ENCODE data around the gene SLC26A6.

The SLC26A6 gene

GRCh38 chr3:48631516-48632448 lies 3.5 kb downstream of the SLC26A6 start:
- no peak for DNase-seq

GRCh38 chr3:48630833-48631232 lies 4.4 kb downstream of the SLC26A6 start:
- DNase-seq: no peak

- no peak for DNase-seq
Measured at GRCh38 chr3:48630407-48630806, 4.9 kb downstream of the SLC26A6 start.

GRCh38 chr3:48629894-48630293 lies 5.4 kb downstream of the SLC26A6 start:
- no peak for DNase-seq

- no peak for DNase-seq
Measured at GRCh38 chr3:48628277-48629017, 6.8 kb downstream of the SLC26A6 start.

GRCh38 chr3:48625600-48625999 lies 9.7 kb downstream of the SLC26A6 start:
- DNase-seq: no peak

- no peak for DNase-seq
Measured at GRCh38 chr3:48624767-48625166, 10.5 kb downstream of the SLC26A6 start.

GRCh38 chr3:48623851-48624547 lies 11.3 kb downstream of the SLC26A6 start:
- no peak for DNase-seq

GRCh38 chr3:48621461-48621869 lies 13.8 kb downstream of the SLC26A6 start, which contains the start of gene TMEM89:
Gene TMEM89, minus strand, starts transcription at chr3:48621769. Its CDS starts 13 bp downstream, at chr3:48621756.
- no peak for DNase-seq

GRCh38 chr3:48619541-48620524 lies 15.4 kb downstream of the SLC26A6 start:
- no peak for DNase-seq

- no peak for DNase-seq
Measured at GRCh38 chr3:48617559-48617958, 17.7 kb downstream of the SLC26A6 start.

GRCh38 chr3:48614044-48614443 lies 21.2 kb downstream of the SLC26A6 start:
- DNase-seq: no peak

GRCh38 chr3:48612309-48612708 lies 23.0 kb downstream of the SLC26A6 start:
- no peak for DNase-seq

GRCh38 chr3:48609088-48610005 lies 25.9 kb downstream of the SLC26A6 start, which contains the start of gene UQCRC1:
Gene UQCRC1, minus strand, starts transcription at chr3:48609646. Its CDS starts 26 bp downstream, at chr3:48609620.
- peak; percentile 77 for DNase-seq

GRCh38 chr3:48607519-48607918 lies 27.7 kb downstream of the SLC26A6 start:
- DNase-seq: no peak

GRCh38 chr3:48601622-48601994 lies 33.7 kb downstream of the SLC26A6 start:
- no peak for DNase-seq

- no peak for DNase-seq
Measured at GRCh38 chr3:48600711-48601621, 34.3 kb downstream of the SLC26A6 start.

GRCh38 chr3:48599509-48600285 lies 35.6 kb downstream of the SLC26A6 start:
- no peak for DNase-seq

GRCh38 chr3:48599077-48599501 lies 36.2 kb downstream of the SLC26A6 start:
- no peak for DNase-seq
